Ectodermal cell (in vitro differentiated cells): ENCODE measurements around the gene FXYD7.

Source experiments
- H3K27ac ChIP-seq: 2 replicates; pipeline ENCODE4 v1.7.0; 2013; ENCODE audit warnings: mild to moderate bottlenecking, low read depth, low read length; ENCODE audit not compliant: insufficient read depth, poor library complexity, severe bottlenecking
- H3K27me3 ChIP-seq: 2 replicates; pipeline ENCODE4 v1.7.0; 2013; ENCODE audit warnings: mild to moderate bottlenecking, low read length; ENCODE audit not compliant: insufficient read depth, control insufficient read depth, poor library complexity, severe bottlenecking
- H3K36me3 ChIP-seq: one replicate; pipeline ENCODE4 v1.7.0; 2013; ENCODE audit warnings: low read length; ENCODE audit not compliant: control insufficient read depth, insufficient read depth
- H3K4me1 ChIP-seq: one replicate; pipeline ENCODE4 v1.7.0; 2013; ENCODE audit warnings: low read length; ENCODE audit not compliant: control insufficient read depth, insufficient read depth
- H3K4me3 ChIP-seq: 2 replicates; pipeline ENCODE4 v1.7.0; 2013; ENCODE audit warnings: low read depth, low read length, control low read depth; ENCODE audit not compliant: insufficient read depth
- H3K9me3 ChIP-seq: 2 replicates; pipeline ENCODE4 v1.7.0; 2013; ENCODE audit warnings: mild to moderate bottlenecking, low read length, moderate library complexity; ENCODE audit not compliant: control insufficient read depth
- WGBS, 2 experiments: methylation state at CpG; one replicate each; pipeline ENCODE4 v1.1.7; 2013; ENCODE audit warnings: missing lambda C conversion rate in 2 of 2; 5-methylcytosine and 5-hydroxymethylcytosine counted together

FXYD7 gene

GRCh38 chr19:35136977-35137702 lies 5.9 kb upstream of the FXYD7 start:
- WGBS, 2 experiments: 92 to 94% methylated on average over 9 of the region's 9 CpGs

GRCh38 chr19:35138305-35138892 lies 4.7 kb upstream of the FXYD7 start, which contains the start of gene FXYD1:
Gene FXYD1 (plus strand): TSS chr19:35138824. CDS start chr19:35140080, 1,256 bp downstream.
- Histone ChIP-seq H3K4me3 (no peak within 1 kb of the TSS), H3K27me3 (peaks cover 19% of the 10 kb centered on the region), H3K27ac (peak within 1 kb of the TSS; percentile 81), H3K36me3 (no peaks in the 10 kb centered on the region), H3K9me3 (no peaks in the 10 kb centered on the region), H3K4me1 (peaks cover 59% of the 10 kb centered on the region)
- WGBS, 2 experiments: 71 to 72% methylated on average over 18 of the region's 18 CpGs

More at GRCh38 chr19:35136977-35137702, 5.9 kb upstream of the FXYD7 start:
- no peak overlapping the region for H3K27ac ChIP-seq
- peaks cover 9% of the 10 kb centered on the region for H3K27me3 ChIP-seq
- H3K4me1 ChIP-seq: peaks cover 56% of the 10 kb centered on the region
- no peaks in the 10 kb centered on the region for H3K9me3 ChIP-seq
- H3K4me3 ChIP-seq: no peak overlapping the region
- H3K36me3 ChIP-seq: no peaks in the 10 kb centered on the region

- Histone ChIP-seq H3K4me3 (no peak overlapping the region), H3K36me3 (no peaks in the 10 kb centered on the region), H3K9me3 (no peaks in the 10 kb centered on the region), H3K27me3 (peaks cover 34% of the 10 kb centered on the region), H3K4me1 (peaks cover 58% of the 10 kb centered on the region), H3K27ac (no peak overlapping the region)
- WGBS, 2 experiments: 83 to 85% methylated on average over 12 of the region's 12 CpGs
These were observed 2.7 kb upstream of the FXYD7 start for GRCh38 chr19:35140207-35140961.

GRCh38 chr19:35140962-35141836 lies 1.9 kb upstream of the FXYD7 start:
- H3K4me3 ChIP-seq: no peak overlapping the region
- peaks cover 53% of the 10 kb centered on the region for H3K4me1 ChIP-seq
- no peaks in the 10 kb centered on the region for H3K36me3 ChIP-seq
- H3K27ac ChIP-seq: no peak overlapping the region
- H3K9me3 ChIP-seq: no peaks in the 10 kb centered on the region
- WGBS, 2 experiments: 4% methylated on average over 44 to 46 of the region's 48 CpGs
- peaks cover 34% of the 10 kb centered on the region for H3K27me3 ChIP-seq

- peak overlapping the region; percentile 31 for H3K4me3 ChIP-seq
- no peaks in the 10 kb centered on the region for H3K36me3 ChIP-seq
- no peak overlapping the region for H3K27ac ChIP-seq
- WGBS, 2 experiments: 13 to 14% methylated on average over 20 to 21 of the region's 21 CpGs
- H3K27me3 ChIP-seq: peaks cover 34% of the 10 kb centered on the region
- no peaks in the 10 kb centered on the region for H3K9me3 ChIP-seq
- H3K4me1 ChIP-seq: peaks cover 53% of the 10 kb centered on the region
These were observed 1.0 kb upstream of the FXYD7 start for GRCh38 chr19:35141837-35142605.

GRCh38 chr19:35142606-35143230 lies 337 bp upstream of the FXYD7 start:
- no peaks in the 10 kb centered on the region for H3K36me3 ChIP-seq
- WGBS, 2 experiments: 0 to 1% methylated on average over 44 to 45 of the region's 46 CpGs
- H3K4me1 ChIP-seq: peaks cover 53% of the 10 kb centered on the region
- H3K27me3 ChIP-seq: peaks cover 34% of the 10 kb centered on the region
- no peak overlapping the region for H3K27ac ChIP-seq
- no peaks in the 10 kb centered on the region for H3K9me3 ChIP-seq
- peak overlapping the region; percentile 35 for H3K4me3 ChIP-seq

- Histone ChIP-seq H3K36me3 (no peaks in the 10 kb centered on the region), H3K4me3 (no peak overlapping the region), H3K27me3 (peaks cover 34% of the 10 kb centered on the region), H3K27ac (no peak overlapping the region), H3K4me1 (peaks cover 43% of the 10 kb centered on the region), H3K9me3 (no peaks in the 10 kb centered on the region)
- 11 to 19% methylated on average over 3 of the region's 3 CpGs for WGBS, 2 experiments
These were observed 763 bp downstream of the FXYD7 start for GRCh38 chr19:35143818-35144217.

- Histone ChIP-seq H3K4me1 (peaks cover 39% of the 10 kb centered on the region), H3K36me3 (no peaks in the 10 kb centered on the region), H3K4me3 (no peak overlapping the region), H3K27me3 (peaks cover 34% of the 10 kb centered on the region), H3K9me3 (no peaks in the 10 kb centered on the region), H3K27ac (no peak overlapping the region)
- 11 to 14% methylated on average over 6 of the region's 6 CpGs for WGBS, 2 experiments
These were observed 1.2 kb downstream of the FXYD7 start for GRCh38 chr19:35144259-35144599.
